ENCODE measurements around the gene BANP. TPM values are rescaled to one million over a fixed set of nuclear protein-coding genes. Genes with fewer than 3 reads are reported as not detected.

Gene BANP
- total RNA-seq, 1 experiment from 2014 or later = 22.6 TPM

DNA sequence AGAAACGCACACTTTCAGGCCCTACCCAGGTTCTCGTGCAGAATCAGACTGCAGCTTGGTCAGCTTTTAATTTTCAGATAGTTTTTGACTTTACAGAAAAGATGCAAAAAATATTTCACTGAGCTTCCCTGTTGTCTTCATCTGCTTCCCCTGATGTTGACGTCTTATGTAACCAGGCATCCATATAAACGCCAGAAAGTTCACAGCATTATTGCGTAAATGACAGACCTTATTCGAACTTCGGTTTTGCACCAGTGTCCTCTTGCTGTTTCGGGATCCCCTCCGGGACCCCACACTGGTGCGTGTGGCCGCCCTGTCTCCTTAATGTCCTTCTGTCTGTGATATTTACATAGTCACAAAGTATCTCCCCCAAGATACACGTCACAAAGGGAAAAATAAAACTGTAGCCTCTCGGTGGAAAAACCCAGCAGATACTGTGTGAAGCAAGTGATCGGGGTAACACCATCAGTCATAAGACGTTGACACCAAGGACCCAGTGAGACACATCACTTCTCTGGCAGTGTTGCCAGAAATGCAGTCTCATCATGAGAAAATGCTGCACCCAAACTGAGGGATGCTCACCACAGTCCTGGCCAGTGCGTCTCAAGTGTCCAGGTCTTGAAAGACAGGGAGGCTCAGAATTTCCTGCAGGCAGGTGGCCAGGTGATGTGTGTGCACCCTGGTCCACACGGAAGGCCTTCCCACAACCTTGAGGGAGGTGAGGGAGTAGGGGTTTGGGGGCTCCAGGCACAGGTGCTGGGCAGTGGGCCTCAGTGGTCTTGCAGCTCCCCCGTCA is 4.3 kb downstream of the BANP start:
- CTCF ChIA-PET = no interaction called here

DNA sequence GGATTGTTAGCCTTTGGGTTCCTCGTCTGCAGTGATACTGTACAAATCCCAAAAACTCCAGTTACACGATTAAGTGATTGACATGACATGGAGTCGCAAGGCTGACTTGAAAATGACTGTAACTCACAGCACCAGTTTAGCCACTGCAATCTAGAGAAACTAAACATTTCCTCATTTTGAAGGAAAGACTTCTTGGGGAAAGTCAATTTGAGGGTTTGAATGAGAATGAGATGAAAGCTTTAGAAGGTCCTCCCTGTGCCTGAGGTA is 4.8 kb downstream of the BANP start:
- H3K4me3 ChIP-seq (ENCODE audit: low read depth in 2 of 2, low read length in 2 of 2) = no peak overlapping the region
- ChIA-PET POLR2A (no interaction called here), CTCF (no interaction called here)
- ATAC-seq (no peak), DNase-seq (ENCODE audit: low read depth, low spot score) (no peak)
- H3K9me3 ChIP-seq (ENCODE audit: control insufficient read depth, insufficient read depth, low read depth, low read length) = no peaks in the 10 kb centered on the region
- intact Hi-C loops (cut with micrococcal nuclease; ENCODE audit: unreplicated experiment) (no loop called here), in situ Hi-C loops (cut with HindIII; ENCODE audit: low pct_unique_long_range_greater_than_20kb, low sequenced_read_pairs) (no loop called here)
- H3K27me3 ChIP-seq (ENCODE audit: control insufficient read depth, insufficient read depth, low read length) = no peaks in the 10 kb centered on the region
- peaks cover 10% of the 10 kb centered on the region; the same call in 1 of the 2 replicates for H3K36me3 ChIP-seq (ENCODE audit: control insufficient read depth, insufficient read depth, low read length)
- no peak overlapping the region for H3K27ac ChIP-seq (ENCODE audit: low read length)
- H3K4me1 ChIP-seq (ENCODE audit: control insufficient read depth, insufficient read depth, low read length) = peaks cover 17% of the 10 kb centered on the region
- BruUV-seq (replicated peaks) = no TSS peak
- TF ChIP-seq TCF7L2 (IDR thresholded peaks at IDR 0.05; ENCODE audit: low read depth, low read length) (no peak), REST (IDR thresholded peaks at IDR 0.05; ENCODE audit: insufficient read depth in 1 of 2, low read depth in 2 of 2, low read length in 1 of 2) (no peak), POLR2AphosphoS5 (IDR thresholded peaks at IDR 0.05; ENCODE audit: low read depth, low read length) (no peak), SIN3A (IDR thresholded peaks at IDR 0.05; ENCODE audit: borderline replicate concordance, insufficient read depth, low read depth, low read length) (no peak)
- TF ChIP-seq, protein P1, sequence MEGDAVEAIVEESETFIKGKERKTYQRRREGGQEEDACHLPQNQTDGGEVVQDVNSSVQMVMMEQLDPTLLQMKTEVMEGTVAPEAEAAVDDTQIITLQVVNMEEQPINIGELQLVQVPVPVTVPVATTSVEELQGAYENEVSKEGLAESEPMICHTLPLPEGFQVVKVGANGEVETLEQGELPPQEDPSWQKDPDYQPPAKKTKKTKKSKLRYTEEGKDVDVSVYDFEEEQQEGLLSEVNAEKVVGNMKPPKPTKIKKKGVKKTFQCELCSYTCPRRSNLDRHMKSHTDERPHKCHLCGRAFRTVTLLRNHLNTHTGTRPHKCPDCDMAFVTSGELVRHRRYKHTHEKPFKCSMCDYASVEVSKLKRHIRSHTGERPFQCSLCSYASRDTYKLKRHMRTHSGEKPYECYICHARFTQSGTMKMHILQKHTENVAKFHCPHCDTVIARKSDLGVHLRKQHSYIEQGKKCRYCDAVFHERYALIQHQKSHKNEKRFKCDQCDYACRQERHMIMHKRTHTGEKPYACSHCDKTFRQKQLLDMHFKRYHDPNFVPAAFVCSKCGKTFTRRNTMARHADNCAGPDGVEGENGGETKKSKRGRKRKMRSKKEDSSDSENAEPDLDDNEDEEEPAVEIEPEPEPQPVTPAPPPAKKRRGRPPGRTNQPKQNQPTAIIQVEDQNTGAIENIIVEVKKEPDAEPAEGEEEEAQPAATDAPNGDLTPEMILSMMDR (IDR thresholded peaks at IDR 0.05) = no peak

More for the DNA sequence above, 4.3 kb downstream of the BANP start:
- H3K27me3 ChIP-seq (ENCODE audit: control insufficient read depth, insufficient read depth, low read length) = no peaks in the 10 kb centered on the region
- H3K27ac ChIP-seq (ENCODE audit: low read length) = no peak overlapping the region
- no peak overlapping the region for H3K4me3 ChIP-seq (ENCODE audit: low read depth in 2 of 2, low read length in 2 of 2)
- in situ Hi-C loops (cut with HindIII; ENCODE audit: low pct_unique_long_range_greater_than_20kb, low sequenced_read_pairs) = no loop called here
- intact Hi-C loops (cut with micrococcal nuclease; ENCODE audit: unreplicated experiment) = no loop called here
- H3K36me3 ChIP-seq (ENCODE audit: control insufficient read depth, insufficient read depth, low read length) = peaks cover 10% of the 10 kb centered on the region; the same call in 1 of the 2 replicates
- no peak for DNase-seq (ENCODE audit: low read depth, low spot score)
- POLR2A ChIA-PET = no interaction called here
- H3K4me1 ChIP-seq (ENCODE audit: control insufficient read depth, insufficient read depth, low read length) = peaks cover 17% of the 10 kb centered on the region
- ATAC-seq = no peak
- H3K9me3 ChIP-seq (ENCODE audit: control insufficient read depth, insufficient read depth, low read depth, low read length) = no peaks in the 10 kb centered on the region
- no TSS peak for BruUV-seq (replicated peaks)
- TF ChIP-seq POLR2AphosphoS5 (IDR thresholded peaks at IDR 0.05; ENCODE audit: low read depth, low read length) (no peak), REST (IDR thresholded peaks at IDR 0.05; ENCODE audit: insufficient read depth in 1 of 2, low read depth in 2 of 2, low read length in 1 of 2) (no peak)
